ACC112 (cell line): ENCODE data around the gene TNNI3.
"Not testable (repeated sequence)": the region's sequence is repeated elsewhere in the genome, so short reads cannot be mapped to it uniquely, and the experiment has no call there.

Experiments
- H2AFZ ChIP-seq: fragments of 200-600 bp; sonication (generic); one replicate; pipeline ENCODE4 v1.6.0; 2017; ENCODE audit warnings: antibody characterized with exemption, low read length; ENCODE audit not compliant: unreplicated experiment
- H3K27ac ChIP-seq: fragments of 200-600 bp; sonication (generic); 2 replicates; pipeline ENCODE4 v1.5.1; 2014; ENCODE audit warnings: low read depth, mild to moderate bottlenecking, antibody characterized with exemption, low read length, moderate library complexity
- H3K27me3 ChIP-seq: fragments of 200-600 bp; sonication (generic); 2 replicates; pipeline ENCODE4 v1.6.1; 2014; ENCODE audit warnings: mild to moderate bottlenecking, antibody characterized with exemption, low read length, moderate library complexity, mixed read lengths; ENCODE audit not compliant: insufficient read depth
- H3K36me3 ChIP-seq: fragments of 200-600 bp; sonication (generic); 2 replicates; pipeline ENCODE4 v1.6.1; 2016; ENCODE audit warnings: mild to moderate bottlenecking, antibody characterized with exemption, low read length, moderate library complexity, mixed read lengths; ENCODE audit not compliant: insufficient read depth
- H3K4me1 ChIP-seq: fragments of 200-600 bp; sonication (generic); one replicate; pipeline ENCODE4 v1.6.1; 2016; ENCODE audit warnings: low read length, mixed read lengths; ENCODE audit not compliant: insufficient read depth, unreplicated experiment, control insufficient read depth
- H3K4me3 ChIP-seq: fragments of 200-600 bp; sonication (generic); 2 replicates; pipeline ENCODE4 v1.5.1; 2014; ENCODE audit warnings: mild to moderate bottlenecking, low read depth, low read length
- H3K79me2 ChIP-seq: fragments of 200-600 bp; sonication (generic); one replicate; pipeline ENCODE4 v1.6.0; 2016; ENCODE audit warnings: low read length; ENCODE audit not compliant: control insufficient read depth, unreplicated experiment, insufficient read depth

The TNNI3 gene

GRCh38 chr19:55158848-55159749 is 1.6 kb upstream of the TNNI3 start:
- Histone ChIP-seq H3K79me2 (no peaks in the 10 kb centered on the region), H3K4me3 (no peak overlapping the region), H3K4me1 (peaks cover 16% of the 10 kb centered on the region), H2AFZ (no peak overlapping the region), H3K36me3 (no peaks in the 10 kb centered on the region), H3K27me3 (peaks cover 26% of the 10 kb centered on the region), H3K27ac (no peak overlapping the region)

- no peak overlapping the region for H2AFZ ChIP-seq
- H3K27me3 ChIP-seq = peaks cover 26% of the 10 kb centered on the region
- H3K79me2 ChIP-seq = no peaks in the 10 kb centered on the region
- no peaks in the 10 kb centered on the region for H3K36me3 ChIP-seq
- no peak overlapping the region for H3K4me3 ChIP-seq
- peaks cover 16% of the 10 kb centered on the region for H3K4me1 ChIP-seq
- no peak overlapping the region for H3K27ac ChIP-seq
These were observed 891 bp upstream of the TNNI3 start for GRCh38 chr19:55158423-55158822.

- H2AFZ ChIP-seq = no peak overlapping the region
- H3K27me3 ChIP-seq = peaks cover 16% of the 10 kb centered on the region; the same call in 1 of the 2 replicates
- H3K36me3 ChIP-seq = no peaks in the 10 kb centered on the region
- H3K27ac ChIP-seq = no peak overlapping the region
- H3K79me2 ChIP-seq = no peaks in the 10 kb centered on the region
- H3K4me3 ChIP-seq = no peak overlapping the region
- H3K4me1 ChIP-seq = peaks cover 16% of the 10 kb centered on the region
These were observed 1.1 kb downstream of the TNNI3 start for GRCh38 chr19:55156202-55157063.

GRCh38 chr19:55155784-55156183 is 1.7 kb downstream of the TNNI3 start:
- not testable (repeated sequence) for H3K79me2 ChIP-seq, H3K27ac ChIP-seq, H3K36me3 ChIP-seq, H2AFZ ChIP-seq, H3K4me3 ChIP-seq
- peaks cover 16% of the 10 kb centered on the region for H3K4me1 ChIP-seq
- peaks cover 12% of the 10 kb centered on the region; the same call in 1 of the 2 replicates for H3K27me3 ChIP-seq

- Histone ChIP-seq H3K4me1 (peaks cover 1% of the 10 kb centered on the region), H3K4me3 (no peak overlapping the region), H2AFZ (no peak overlapping the region), H3K36me3 (no peaks in the 10 kb centered on the region), H3K27ac (no peak overlapping the region), H3K79me2 (no peaks in the 10 kb centered on the region), H3K27me3 (peaks cover 20% of the 10 kb centered on the region)
These were observed 3.8 kb downstream of the TNNI3 start for GRCh38 chr19:55153652-55154264.

- Histone ChIP-seq H3K4me1 (no peaks in the 10 kb centered on the region), H2AFZ (no peak overlapping the region), H3K79me2 (no peaks in the 10 kb centered on the region), H3K36me3 (no peaks in the 10 kb centered on the region), H3K27me3 (peaks cover 30% of the 10 kb centered on the region), H3K27ac (no peak overlapping the region), H3K4me3 (no peak overlapping the region)
These were observed 5.5 kb downstream of the TNNI3 start for GRCh38 chr19:55152017-55152416.

- H3K36me3 ChIP-seq = no peaks in the 10 kb centered on the region
- H3K4me1 ChIP-seq = no peaks in the 10 kb centered on the region
- H3K27ac ChIP-seq = no peak within 1 kb of the TSS
- H3K4me3 ChIP-seq = no peak within 1 kb of the TSS
- no peaks in the 10 kb centered on the region for H3K79me2 ChIP-seq
- H3K27me3 ChIP-seq = peaks cover 24% of the 10 kb centered on the region
- no peak within 1 kb of the TSS for H2AFZ ChIP-seq
These were observed 8.2 kb downstream of the TNNI3 start, which contains the start of gene TNNT1 for GRCh38 chr19:55149078-55150003. Gene TNNT1, minus strand, starts transcription at chr19:55149206. Its CDS starts 2,049 bp downstream, at chr19:55147157.

GRCh38 chr19:55147545-55148251 is 9.8 kb downstream of the TNNI3 start:
- Histone ChIP-seq H3K27me3 (peaks cover 24% of the 10 kb centered on the region), H3K79me2 (no peaks in the 10 kb centered on the region), H3K4me1 (no peaks in the 10 kb centered on the region), H3K36me3 (no peaks in the 10 kb centered on the region), H2AFZ (no peak overlapping the region), H3K27ac (no peak overlapping the region), H3K4me3 (no peak overlapping the region)

- no peaks in the 10 kb centered on the region for H3K79me2 ChIP-seq
- H3K4me1 ChIP-seq = no peaks in the 10 kb centered on the region
- no peak overlapping the region for H2AFZ ChIP-seq
- H3K27ac ChIP-seq = no peak overlapping the region
- H3K27me3 ChIP-seq = peaks cover 24% of the 10 kb centered on the region
- H3K36me3 ChIP-seq = no peaks in the 10 kb centered on the region
- H3K4me3 ChIP-seq = no peak overlapping the region; the same call in 1 of the 2 replicates
These were observed 10.7 kb downstream of the TNNI3 start for GRCh38 chr19:55146705-55147273.
